Esophagus mucosa (tissue), 1 donor: Measurements from ENCODE around the gene SAMM50. TPM values are rescaled to one million over a fixed set of nuclear protein-coding genes. Genes with fewer than 3 reads are reported as not detected.
"Not testable (repeated sequence)": the region's sequence is repeated elsewhere in the genome, so short reads cannot be mapped to it uniquely, and the experiment has no call there.

Experiments
- ATAC-seq: fragments of 200-7000 bp; cut with Tn5 transposase; one replicate; pipeline ENCODE4 v1.9.1; 2020
- total RNA-seq: library from RNA; stranded (reverse); gene quantifications from one replicate; pipeline ENCODE4 v1.2.4, GENCODE V29; 2023
- donor health status: DM: yes; HTN: yes; CAD: no.

The SAMM50 gene
- total RNA-seq, 1 donor from 2014 or later: 37.2 TPM

DNA sequence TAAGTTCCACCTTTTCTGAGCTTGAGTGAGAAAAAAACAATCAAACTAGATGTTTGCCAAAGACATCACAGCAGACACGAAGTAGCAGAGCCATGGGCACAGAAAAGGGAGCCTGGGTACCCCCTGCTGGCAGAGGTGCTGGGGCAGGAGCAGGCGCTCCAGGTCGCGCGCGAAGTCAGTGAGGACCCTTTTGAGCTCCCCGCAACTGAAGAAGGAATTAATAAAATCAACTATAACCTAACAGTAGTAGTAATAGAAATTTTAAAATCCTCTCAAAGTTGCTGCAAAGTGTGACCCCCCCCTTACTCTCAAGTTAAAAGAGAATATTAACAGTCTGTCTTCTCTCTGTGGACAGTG lies 48.8 kb downstream of the SAMM50 start:
- no peak for ATAC-seq

DNA sequence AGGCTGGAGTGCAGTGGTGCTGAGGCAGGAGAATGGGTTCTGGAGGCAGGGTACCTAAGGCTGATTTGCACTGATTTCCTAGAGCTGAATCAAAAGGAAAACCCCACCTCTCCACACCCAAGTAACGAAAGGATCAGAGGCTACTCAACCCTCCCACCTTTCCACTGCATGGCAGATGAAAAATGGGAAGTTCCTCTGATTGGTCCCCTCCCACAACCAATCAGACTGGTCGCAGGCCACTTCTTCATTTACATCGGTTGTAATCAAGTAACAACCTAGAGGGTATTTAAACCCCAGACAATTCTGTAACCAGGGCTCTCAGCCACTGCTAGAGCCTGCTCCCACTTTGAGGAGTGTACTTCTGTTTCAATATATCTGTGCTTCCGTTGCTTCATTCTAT lies 50.3 kb downstream of the SAMM50 start:
- ATAC-seq: no peak

DNA sequence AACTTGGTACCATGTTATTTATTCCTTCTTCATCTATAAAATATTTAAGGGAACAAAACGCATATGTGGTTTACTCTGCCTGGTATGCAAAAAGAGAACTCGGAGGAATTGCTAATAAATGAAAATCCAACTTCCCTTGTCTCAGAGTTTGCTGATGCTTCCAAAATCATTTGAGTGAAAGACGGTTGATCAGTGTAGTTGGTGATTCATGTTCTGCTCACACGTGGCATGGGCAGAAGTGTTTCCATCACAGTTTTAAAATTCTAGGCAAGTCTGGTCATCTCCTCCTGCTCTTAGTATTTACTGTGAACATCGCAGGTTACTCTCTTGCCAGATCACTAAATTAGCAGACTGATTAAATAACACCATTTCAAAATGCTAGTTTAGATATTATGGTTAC lies 56.9 kb downstream of the SAMM50 start:
- ATAC-seq: no peak

DNA sequence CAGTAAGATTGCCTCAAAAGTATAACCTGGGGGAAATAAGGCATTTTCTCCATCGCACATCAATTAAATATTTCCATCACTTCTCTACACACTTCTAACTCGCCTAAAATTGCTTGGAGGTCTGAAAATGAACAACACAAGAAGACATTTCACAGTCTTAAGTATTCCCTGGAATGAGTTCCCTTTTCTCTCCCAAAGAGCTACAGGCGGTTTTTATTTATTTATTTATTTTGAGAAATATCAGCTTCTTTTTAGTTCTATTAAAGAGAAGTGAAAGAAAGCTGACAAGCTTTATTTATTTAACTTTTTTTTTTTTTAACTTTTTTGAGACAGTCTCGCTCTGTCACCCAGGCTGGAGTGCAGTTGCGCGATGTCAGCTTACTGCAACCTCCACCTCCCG lies 57.3 kb downstream of the SAMM50 start:
- ATAC-seq: no peak

DNA sequence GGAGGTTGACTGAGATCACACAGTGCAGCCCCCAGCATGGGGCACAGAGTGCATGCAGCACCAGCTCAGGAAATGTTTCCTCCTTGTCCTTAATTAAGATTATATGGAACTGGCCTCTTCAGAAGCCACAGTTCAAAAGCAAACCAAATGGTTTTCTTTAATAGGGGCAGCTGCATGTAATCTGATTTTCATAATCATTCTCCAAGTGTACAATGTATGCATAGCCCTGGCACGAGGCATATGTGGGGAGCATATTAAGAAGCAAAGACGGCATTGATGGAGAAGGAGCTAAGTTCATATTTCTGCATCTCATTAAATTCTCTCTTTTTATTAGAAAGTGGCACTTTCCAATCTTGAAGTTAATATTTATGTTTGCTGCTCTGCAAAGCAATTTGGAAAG lies 59.0 kb downstream of the SAMM50 start:
- no peak for ATAC-seq

DNA sequence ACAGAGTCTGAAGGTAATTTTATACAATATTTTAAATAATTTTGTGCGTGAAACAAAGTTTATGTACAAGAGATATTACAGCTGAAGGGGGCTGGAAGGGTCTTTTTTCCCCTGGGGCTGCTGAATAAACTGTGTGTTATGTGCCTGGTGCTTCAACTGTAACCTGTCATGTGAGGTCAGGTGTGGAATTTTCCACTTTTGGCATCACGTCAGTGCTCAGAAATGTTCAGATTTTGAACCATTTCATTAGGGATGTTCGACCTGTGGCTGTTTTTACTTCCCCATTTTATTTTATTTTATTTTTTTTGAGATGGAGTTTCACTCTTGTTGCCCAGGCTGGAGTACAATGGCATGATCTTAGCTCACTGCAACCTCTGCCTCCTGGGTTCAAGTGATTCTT lies 61.3 kb downstream of the SAMM50 start:
- ATAC-seq: not testable (repeated sequence)

DNA sequence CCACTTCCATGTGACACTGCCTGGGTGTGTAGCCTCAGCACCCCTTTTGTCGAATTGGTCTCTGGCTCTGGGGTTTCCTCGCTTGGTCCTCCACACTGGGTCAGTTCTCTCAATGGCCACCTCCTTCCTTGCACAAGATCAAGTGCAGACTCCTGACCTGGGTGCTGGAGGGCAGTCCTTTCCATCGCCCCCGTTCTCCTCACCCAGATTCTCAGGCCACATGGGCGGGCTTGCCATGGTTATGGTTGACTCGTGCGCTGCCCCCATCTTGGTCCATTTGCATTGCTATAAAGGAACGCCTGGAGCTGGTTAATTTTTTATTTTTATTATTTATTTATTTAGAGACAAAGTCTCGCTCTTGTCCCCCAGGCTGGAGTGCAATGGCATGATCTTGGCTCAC lies 63.4 kb downstream of the SAMM50 start:
- ATAC-seq: no peak

DNA sequence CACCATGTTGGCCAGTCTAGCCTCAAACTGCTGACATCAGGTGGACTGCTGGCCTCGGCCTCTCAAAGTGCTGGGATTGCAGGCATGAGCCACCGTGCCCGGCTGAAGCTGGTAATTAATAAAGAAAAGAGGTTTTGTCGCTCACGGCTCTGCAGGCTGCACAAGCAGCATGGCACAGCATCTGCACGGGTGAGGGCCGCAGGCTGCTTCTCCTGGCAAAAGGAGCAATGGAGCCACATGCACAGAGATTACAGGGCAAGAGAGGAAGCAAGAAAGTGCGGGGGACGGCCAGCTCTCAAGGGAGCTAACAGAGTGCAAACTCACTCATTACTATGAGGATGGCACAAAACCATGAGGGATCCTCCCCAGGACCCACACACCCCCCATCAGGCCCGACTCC lies 64.2 kb downstream of the SAMM50 start:
- ATAC-seq: no peak

DNA sequence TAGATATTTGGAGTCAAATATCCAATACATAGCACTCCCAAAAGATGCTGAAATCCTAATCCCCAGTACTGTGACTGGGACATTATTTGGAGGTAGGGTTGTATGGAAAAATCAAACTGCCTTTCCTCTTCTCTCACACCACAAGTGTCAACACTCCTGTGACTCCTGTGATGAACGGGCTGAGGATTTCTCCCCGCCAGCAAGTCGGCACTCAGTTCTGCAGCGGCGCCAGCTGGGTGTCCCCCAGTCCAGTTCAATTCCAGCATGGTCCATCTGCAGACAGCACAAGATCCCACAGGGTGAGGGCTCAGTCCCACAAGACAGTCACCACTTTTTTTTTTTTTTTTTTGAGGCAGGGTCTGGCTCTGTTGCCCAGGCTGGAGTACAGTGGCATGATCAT lies 64.6 kb downstream of the SAMM50 start:
- ATAC-seq: no peak

DNA sequence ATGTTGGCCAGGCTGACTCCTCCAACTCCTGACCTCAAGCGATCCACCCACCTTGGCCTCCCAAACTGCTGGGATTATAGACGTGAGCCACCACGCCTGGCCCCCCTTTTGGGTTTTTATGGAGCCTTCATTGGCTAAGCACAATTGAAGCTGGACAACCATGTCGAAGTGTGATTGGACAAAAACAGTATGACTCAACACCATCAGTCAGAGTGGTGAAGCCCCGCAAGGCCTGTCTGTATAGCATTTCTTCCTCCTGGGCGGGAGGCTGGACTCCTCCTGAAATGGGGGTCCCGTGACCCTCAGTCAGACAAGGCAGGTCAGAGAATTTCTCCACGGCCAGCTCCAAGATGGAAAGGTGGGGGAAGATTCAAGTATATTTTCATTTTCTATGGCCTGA lies 65.7 kb downstream of the SAMM50 start:
- ATAC-seq: no peak

DNA sequence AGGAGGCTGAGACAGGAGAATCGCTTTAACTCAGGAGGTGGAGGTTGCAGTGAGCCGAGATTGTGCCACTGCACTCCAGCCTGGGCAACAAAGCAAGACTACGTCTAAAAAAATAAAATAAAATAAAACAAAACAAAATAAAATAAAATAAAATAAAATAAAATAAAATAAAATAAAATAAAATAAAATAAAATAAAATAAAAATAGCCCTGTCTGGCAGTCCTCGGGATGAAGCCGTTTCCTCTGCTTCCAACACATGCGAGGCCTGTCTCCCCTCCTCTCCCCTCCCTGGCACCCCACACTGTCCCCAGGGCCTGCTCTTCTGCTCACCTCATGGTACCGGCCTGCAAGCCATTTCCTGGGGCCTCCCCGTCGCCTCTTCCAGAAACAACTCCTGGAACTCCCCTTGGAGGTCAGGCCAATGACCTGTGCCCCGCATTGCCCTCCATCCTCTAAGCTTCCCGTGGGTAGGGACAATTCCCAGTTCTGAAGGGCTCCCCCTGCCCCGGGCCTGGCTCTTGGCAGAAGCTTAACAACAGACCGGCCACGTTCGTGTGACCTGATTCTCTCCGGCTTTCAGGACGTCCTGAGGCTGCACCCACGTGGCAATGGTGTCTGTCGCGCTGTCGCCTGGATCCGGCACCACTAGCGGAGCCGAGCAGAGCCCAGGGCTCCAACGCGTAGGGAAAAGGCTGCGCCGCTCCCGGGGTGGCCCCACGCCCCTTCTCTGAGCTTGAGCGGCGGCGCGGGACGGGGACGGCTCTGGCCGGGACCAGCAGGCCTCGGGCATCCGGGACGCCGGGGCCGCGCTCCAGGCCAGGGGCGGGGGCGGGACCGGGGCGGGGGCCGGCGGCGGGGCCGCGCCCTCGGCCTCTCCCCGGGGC lies 68.4 kb downstream of the SAMM50 start:
- peak; percentile 3 for ATAC-seq

DNA sequence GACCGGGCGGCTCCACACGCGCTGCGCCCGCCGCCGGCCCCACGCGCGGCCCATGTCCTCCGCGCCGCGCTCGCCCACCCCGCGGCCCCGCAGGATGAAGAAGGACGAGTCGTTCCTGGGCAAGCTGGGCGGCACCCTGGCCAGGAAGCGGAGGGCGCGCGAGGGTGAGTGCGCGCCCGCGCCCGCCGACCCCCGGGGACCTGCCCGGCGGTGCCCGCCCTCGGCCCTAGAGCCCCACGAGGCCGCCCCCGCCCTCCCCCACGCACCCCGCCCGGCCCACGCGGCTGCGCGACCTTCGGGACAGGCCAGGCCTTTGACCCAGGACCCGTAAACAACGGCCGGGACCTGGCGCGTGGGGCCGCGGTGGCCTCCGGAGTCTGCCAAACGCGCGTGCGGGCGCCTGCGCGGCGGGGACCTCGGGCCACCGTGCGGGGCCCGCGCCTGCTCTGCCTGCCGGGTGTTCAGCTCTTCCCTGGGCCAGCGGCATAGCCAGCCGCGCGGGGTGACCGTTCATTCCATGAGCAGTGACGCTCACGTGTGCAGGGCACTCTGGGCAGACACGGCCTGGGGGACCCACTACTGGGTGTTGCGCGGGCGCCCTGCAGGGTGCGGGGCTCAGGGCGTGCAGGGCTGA lies 69.2 kb downstream of the SAMM50 start, which contains the start of gene PARVB:
PARVB (plus strand) TSS at position 15 of the 634 bp plus-strand sequence; CDS start at position 53, 38 bp downstream.
- ATAC-seq: peak; percentile 12

DNA sequence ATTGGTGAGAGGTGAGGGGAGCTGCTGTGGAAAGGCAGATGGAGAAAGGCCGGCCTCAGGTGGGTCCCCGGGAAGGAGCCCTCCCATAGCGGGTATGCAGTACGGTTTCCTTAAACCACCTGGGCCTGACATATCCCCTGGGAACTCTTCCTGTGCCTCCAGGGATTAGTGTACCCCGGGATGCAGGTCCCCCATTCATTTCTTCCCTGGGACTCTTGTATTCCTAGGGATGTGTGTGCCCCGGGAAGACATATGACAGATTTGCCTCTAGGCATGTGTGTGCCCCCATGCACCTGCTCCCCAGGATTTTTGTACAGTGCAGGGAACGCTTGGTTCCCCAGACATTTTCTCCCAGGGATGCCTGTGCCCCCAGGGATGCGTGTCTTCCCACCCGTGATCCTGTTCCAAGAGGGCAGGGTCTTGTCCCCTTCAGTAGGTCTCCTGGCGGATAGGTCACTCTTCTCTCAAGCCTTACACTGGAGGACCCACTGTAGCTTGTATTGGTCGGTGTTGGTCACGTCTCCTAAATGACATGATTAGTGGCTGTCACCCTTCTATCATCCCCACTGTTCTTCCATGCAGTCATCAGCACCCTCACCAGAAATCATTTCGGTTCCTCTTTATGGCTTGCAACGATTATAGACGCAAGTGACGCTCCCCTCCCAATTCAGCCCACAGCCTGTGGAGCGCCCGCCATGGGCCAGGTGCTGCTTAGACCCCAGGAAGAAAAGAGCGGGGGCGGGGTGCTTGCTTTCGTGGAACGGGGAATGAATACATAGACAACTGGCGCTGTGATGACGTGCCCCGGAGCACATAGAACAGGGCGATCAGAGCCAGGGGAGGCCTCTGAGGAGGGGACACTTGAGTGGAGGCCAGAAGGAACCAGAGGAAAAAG lies 70.2 kb downstream of the SAMM50 start:
- ATAC-seq: peak; percentile 46

DNA sequence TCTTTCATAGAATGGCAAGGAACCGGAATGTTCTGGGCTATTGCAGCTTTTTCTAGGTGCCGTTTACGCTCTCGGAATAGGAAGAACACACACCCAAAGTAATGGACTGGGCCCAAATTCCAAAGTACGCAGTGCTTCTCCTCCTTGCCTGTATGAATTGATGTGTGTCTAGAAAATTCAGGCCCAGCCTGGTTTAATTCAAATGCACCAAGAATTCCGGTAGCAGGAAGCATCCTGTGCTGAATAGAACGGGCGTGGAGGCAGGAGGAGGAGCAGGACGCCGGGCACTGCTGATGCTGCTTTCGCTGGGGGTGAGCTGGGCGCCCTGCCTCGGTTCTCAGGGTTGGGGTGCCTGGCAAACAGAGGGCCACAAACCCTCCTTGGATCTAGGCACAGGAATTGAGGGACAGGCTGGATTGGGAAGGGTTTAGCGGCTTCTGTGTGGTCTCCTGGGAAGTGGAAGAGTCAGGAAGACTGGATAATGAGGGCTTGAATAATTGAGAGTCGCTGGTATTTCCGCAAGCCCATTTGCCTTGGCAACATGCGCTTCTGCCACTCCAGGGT lies 70.9 kb downstream of the SAMM50 start:
- no peak for ATAC-seq

DNA sequence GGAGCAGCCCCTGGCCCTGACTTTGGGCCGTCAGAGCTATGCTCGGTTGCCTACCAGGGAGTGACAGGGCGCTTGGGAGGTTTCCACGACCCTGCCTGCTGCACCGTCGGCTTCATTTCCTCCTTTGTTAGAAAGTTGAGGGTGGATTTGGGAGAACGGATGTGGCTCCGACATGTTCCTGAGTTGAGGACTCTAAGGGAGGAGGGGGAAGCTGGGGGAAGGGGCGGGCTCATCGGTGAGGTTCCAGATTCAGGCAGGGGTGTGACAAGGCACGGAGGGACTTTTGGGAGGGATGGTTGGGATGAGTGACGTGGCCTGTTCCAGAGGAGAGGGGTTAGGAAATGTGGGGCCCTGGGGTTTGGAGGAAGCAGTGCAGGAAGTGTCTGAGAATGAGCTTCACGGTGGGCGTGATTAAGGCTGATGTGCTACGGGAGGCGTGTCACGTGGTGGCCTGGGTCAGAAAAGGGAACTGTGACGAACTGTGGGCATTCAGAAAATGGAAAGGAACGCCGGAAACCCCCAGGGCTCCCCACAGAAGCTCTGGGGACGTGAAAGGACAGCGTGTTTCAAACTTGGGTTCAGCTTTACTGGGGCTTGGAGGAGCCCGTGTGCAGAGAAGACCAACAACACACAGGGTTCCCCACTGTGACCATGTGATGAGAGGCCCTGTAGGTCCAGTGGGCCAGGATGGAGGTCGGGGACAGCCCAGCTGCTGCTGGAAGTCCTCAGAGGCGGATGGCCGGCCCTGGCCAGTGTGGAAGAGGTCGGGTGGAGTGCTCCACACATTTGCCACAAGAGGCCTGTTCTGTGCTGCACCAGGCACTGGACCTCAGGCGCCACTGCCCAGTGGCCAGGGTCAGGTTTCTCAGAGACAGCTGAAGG lies 71.6 kb downstream of the SAMM50 start:
- peak; percentile 66 for ATAC-seq

DNA sequence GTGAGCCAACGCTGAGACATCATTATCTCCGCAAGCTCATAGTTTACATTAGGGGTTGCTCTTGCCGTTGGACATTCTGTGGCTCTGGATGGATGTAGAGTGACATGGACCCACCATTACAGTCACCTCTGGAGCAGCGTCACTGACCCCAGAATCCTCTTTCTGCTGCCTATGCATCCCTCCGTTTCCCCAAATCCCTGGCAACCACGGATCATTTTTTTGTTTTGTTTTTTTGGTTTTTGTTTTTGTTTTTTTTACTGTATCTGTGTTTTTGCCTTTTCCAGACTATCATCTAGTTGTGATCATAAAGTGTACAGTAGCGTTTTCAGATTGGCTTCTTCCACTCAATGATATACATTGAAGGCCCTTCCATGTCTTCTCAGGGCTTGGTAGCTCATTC lies 72.8 kb downstream of the SAMM50 start:
- no peak for ATAC-seq

DNA sequence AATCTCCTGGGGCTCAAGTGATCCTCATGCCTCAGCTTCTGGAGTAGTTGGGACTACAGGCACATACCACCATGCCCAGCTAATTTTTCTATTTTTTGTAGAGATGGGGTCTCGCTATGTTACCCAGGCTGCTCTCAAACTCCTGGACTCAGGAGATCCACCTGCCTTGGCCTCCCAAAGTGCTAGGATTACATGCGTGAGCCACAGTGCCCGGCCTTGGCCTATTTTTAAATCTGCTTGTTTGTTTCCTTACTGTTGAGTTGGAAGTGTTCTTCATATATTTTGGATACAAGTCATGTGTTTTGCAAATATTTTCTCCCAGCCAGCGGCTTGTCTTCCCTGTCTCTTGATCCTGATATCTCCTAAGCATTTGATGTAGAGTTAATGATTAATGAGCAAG lies 73.8 kb downstream of the SAMM50 start:
- ATAC-seq: no peak

DNA sequence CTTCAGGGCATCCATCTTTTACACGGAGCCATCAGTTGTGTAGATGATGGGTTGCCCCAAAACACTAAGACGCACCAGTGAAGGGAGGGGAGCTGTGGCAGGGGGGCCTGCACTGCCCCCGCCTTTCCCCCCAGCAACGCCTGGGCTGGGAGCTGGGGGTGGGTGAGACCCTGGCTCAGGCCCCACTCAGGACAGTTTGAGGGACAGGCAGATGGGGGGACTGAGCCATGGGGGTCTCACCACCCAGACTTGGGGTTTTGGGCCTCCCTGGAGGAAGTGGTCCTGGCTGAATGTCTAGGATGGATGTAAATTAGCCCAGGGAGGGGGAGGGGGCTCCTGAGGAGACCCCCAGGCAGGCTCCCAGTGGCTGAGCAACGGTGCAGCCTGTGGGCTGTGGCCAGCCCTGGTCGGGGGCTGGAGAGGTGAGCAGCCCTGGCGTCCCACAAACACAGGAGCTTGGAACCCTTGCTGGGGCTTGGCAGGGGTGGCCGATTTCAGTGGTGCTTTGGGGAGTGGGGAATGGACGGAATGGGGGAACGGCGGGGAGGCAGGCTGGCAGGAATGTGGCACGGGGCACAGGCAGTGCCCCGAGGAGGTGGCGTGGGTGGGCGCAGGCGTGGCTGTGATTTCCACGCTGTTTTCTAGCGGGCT lies 74.9 kb downstream of the SAMM50 start:
- no peak for ATAC-seq

DNA sequence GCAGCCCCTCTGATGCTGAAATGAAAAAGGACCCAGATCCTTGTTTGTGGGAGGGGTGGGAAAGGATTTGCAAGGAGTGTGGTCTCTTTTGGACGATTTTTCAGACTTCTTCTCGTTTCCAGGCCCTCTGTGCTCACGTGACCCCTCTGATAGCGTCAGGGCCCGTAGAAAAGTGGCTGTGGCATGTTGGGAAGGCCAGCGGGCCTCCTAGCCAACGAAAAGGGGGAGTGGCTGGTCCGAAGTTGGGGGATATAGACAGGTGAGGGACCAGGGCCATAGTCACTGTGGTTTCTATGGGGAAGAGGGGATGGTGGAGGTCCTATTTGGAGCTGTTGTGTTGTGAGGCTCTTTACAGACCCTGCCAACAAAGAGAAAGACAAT lies 75.5 kb downstream of the SAMM50 start:
- no peak for ATAC-seq

DNA sequence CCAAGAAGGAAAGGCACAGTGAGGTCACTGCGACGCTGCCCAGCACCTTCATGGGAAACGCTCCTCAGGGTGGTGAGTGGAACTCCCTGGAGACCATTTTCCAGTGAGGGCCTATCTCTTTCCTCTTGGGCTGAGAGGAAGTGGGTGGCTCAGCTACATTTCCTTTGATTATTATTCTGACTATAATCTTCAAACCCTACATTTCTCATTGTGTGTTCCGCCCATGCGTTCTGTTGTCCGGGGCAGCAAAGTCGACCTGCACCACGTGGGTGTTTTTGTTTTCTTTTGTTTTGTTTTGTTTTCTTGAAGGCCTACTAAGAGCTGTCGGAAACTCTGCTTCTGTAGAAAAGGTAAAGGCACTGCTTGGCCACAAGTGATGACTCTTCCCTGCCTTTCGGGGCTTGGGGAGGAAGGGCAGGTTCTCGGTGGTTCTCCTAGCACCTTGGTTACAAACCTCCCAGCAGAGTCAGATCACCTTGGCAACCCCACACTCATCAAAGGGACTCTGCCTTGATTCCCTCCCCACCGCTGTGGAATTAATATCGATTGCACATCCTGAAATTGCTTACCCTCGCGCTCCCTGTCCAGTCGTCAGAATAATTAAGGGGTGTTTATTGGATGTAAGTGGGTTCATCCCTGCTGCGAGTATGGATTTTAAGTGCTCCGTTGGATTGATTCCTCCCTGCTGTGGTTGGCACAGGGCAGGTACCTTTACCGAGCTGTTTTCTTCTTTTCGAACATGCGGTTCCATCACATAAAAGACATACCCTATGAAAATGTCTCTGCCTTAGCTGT lies 76.1 kb downstream of the SAMM50 start:
- ATAC-seq: no peak
